ENCODE measurements around the gene PRKN. TPM values are rescaled to one million over a fixed set of nuclear protein-coding genes. Genes with fewer than 3 reads are reported as not detected.

Gene PRKN
- total RNA-seq, 1 experiment from 2014 or later, result 2.0 TPM

DNA sequence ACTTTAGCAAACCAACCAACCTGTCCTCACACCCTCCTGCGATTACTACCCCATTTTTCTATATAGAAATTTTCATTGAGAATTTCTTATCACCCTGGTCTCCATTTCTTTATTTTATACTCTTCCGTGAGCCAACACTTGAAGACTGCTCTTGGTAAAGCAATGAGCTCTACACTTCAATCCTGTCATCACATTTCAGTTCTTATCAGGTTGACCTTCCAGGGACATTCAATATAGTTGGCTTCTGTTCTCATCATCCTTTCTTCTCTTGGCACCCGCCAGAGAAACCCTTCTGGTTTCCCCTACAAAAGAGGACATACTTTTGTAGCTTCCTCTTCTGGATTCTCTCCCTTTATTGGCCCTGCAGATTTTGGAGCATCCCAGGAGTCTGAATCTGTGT lies 279.3 kb downstream of the PRKN start:
- no CpG with 5 or more reads among the region's 3 CpGs for WGBS (ENCODE audit: extremely low coverage, insufficient read length, low lambda C conversion rate)
- peaks cover 9 to 11% of the 10 kb centered on the region in 2 experiments for H3K4me1 Mint-ChIP-seq
- no peaks in the 10 kb centered on the region for H3K79me2 ChIP-seq (ENCODE audit: insufficient read depth, low read length)
- H4K20me1 ChIP-seq (ENCODE audit: control insufficient read depth, insufficient read depth, insufficient read length), result no peaks in the 10 kb centered on the region
- H2BK12ac ChIP-seq (ENCODE audit: insufficient read length, low read depth, low read length), result no peak overlapping the region
- H4K8ac ChIP-seq (replicated peaks; ENCODE audit: insufficient read length, low read depth, low read length), result no peak overlapping the region
- H3K9me3 Mint-ChIP-seq, result no peaks in the 10 kb centered on the region
- no peak overlapping the region for H2AK5ac ChIP-seq (ENCODE audit: insufficient read length, low read length)
- H3K4me2 ChIP-seq (ENCODE audit: insufficient read depth, insufficient read length, low read length), result no peak overlapping the region
- TF ChIP-seq, protein P1, sequence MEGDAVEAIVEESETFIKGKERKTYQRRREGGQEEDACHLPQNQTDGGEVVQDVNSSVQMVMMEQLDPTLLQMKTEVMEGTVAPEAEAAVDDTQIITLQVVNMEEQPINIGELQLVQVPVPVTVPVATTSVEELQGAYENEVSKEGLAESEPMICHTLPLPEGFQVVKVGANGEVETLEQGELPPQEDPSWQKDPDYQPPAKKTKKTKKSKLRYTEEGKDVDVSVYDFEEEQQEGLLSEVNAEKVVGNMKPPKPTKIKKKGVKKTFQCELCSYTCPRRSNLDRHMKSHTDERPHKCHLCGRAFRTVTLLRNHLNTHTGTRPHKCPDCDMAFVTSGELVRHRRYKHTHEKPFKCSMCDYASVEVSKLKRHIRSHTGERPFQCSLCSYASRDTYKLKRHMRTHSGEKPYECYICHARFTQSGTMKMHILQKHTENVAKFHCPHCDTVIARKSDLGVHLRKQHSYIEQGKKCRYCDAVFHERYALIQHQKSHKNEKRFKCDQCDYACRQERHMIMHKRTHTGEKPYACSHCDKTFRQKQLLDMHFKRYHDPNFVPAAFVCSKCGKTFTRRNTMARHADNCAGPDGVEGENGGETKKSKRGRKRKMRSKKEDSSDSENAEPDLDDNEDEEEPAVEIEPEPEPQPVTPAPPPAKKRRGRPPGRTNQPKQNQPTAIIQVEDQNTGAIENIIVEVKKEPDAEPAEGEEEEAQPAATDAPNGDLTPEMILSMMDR (conservative IDR thresholded peaks at IDR 0.05), result no peak
- no peak overlapping the region for H2BK20ac ChIP-seq (ENCODE audit: low read depth, low read length, poor library complexity, severe bottlenecking)
- no peak overlapping the region for H3K27ac ChIP-seq (ENCODE audit: insufficient read length, low read depth, low read length)
- no peak overlapping the region for H3K27ac Mint-ChIP-seq
- no peaks in the 10 kb centered on the region for H3K4me1 ChIP-seq (ENCODE audit: insufficient read depth, low read length)
- H3K36me3 Mint-ChIP-seq (ENCODE audit: insufficient read depth in 1 of 3, low read depth in 3 of 3), result no peaks in the 10 kb centered on the region
- no peak overlapping the region for H2AFZ ChIP-seq (ENCODE audit: low read length)
- no peak overlapping the region for H2BK5ac ChIP-seq (ENCODE audit: insufficient read length, low read length)
- H3K23me2 ChIP-seq (ENCODE audit: insufficient read length, low read depth, low read length, poor library complexity, severe bottlenecking), result no peaks in the 10 kb centered on the region
- no peaks in the 10 kb centered on the region for H3K79me1 ChIP-seq (ENCODE audit: insufficient read depth, low read depth, low read length, poor library complexity, severe bottlenecking)
- H3K56ac ChIP-seq (ENCODE audit: insufficient read length, low read depth, low read length), result no peak overlapping the region
- no peak overlapping the region for H3K14ac ChIP-seq (ENCODE audit: insufficient read depth, low read length)
- H4K5ac ChIP-seq (ENCODE audit: insufficient read length, low read depth, low read length), result no peak overlapping the region
- no peaks in the 10 kb centered on the region for H3K27me3 Mint-ChIP-seq (ENCODE audit: low read depth)
- H3K27me3 ChIP-seq (ENCODE audit: insufficient read depth, low read length), result no peaks in the 10 kb centered on the region
- no peak for DNase-seq
- no peak overlapping the region for H3T11ph ChIP-seq (ENCODE audit: low read length)
- H2BK120ac ChIP-seq (ENCODE audit: low read depth, low read length, poor library complexity, severe bottlenecking), result no peak overlapping the region
- no peak overlapping the region for H3K18ac ChIP-seq (ENCODE audit: insufficient read length, low read depth, low read length)
- H3K4me3 Mint-ChIP-seq, result no peak overlapping the region
- H3K9me3 ChIP-seq (ENCODE audit: control insufficient read depth, low read depth, low read length), result no peaks in the 10 kb centered on the region
- H2BK15ac ChIP-seq (ENCODE audit: low read depth, low read length), result no peak overlapping the region
- no peak overlapping the region for H3K9ac ChIP-seq (ENCODE audit: extremely low read depth, insufficient read length, low read length)
- H4K91ac ChIP-seq (ENCODE audit: insufficient read length, low read depth, low read length), result no peak overlapping the region
- H3K4ac ChIP-seq (ENCODE audit: low read depth, low read length), result no peak overlapping the region
- no peak overlapping the region for H3K23ac ChIP-seq (ENCODE audit: insufficient read length, low read depth, low read length)
